Suprapubic skin (tissue), 4 donors: ENCODE measurements around the gene MPV17L2. TPM values are rescaled to one million over a fixed set of nuclear protein-coding genes. Genes with fewer than 3 reads are reported as not detected.

ENCODE experiments used
- DNase-seq, 2 donors: peaks; one replicate each; pipeline ENCODE4 v3.0.0-alpha.2; 2019; ENCODE audit warnings: low spot score in 2 of 2
- H3K27ac ChIP-seq: fragments of 200-600 bp; sonication (generic); one replicate; pipeline ENCODE4 v1.5.1; 2019
- H3K27me3 ChIP-seq: fragments of 200-600 bp; sonication (generic); one replicate; pipeline ENCODE4 v1.5.1; 2019
- H3K36me3 ChIP-seq: fragments of 200-600 bp; sonication (generic); one replicate; pipeline ENCODE4 v1.5.1; 2019
- H3K4me1 ChIP-seq: fragments of 200-600 bp; sonication (generic); one replicate; pipeline ENCODE4 v1.5.1; 2019
- H3K4me3 ChIP-seq: fragments of 200-600 bp; sonication (generic); one replicate; pipeline ENCODE4 v1.5.1; 2019; ENCODE audit warnings: mild to moderate bottlenecking
- H3K9me3 ChIP-seq: fragments of 200-600 bp; sonication (generic); one replicate; pipeline ENCODE4 v1.5.1; 2019
- EP300 ChIP-seq: sonication (generic); formaldehyde crosslinking; IDR thresholded peaks from one replicate; pipeline ENCODE4 v1.6.1; 2017; ENCODE audit warnings: antibody characterized with exemption
- POLR2A ChIP-seq, 2 donors: fragments of 450-650 bp; IDR thresholded peaks; one replicate each; pipeline ENCODE4 v1.6.1; 2017; ENCODE audit warnings: antibody characterized with exemption in 2 of 2, mild to moderate bottlenecking in 2 of 2, moderate library complexity in 2 of 2
- POLR2AphosphoS5 ChIP-seq, 3 donors: sonication (generic); formaldehyde crosslinking; IDR thresholded peaks; one replicate each; pipeline ENCODE4 v1.6.1; 2017; ENCODE audit warnings: antibody characterized with exemption in 3 of 3
- WGBS: methylation state at CpG from one replicate; pipeline ENCODE4 v1.1.5; 2018; 5-methylcytosine and 5-hydroxymethylcytosine counted together
- total RNA-seq, 4 donors: library from RNA; depleted of rRNA; stranded (reverse); fragments of >200 nt; gene quantifications; one replicate each; pipeline ENCODE4 v1.1.0, GENCODE V29; 2016
- TF ChIP-seq, protein P1 (sequence below), 2 donors: fragments of 200-600 bp in 1 of 2; fragments of 450-650 bp in 1 of 2; sonication (generic) in 1 of 2; IDR thresholded peaks; one replicate each; pipeline ENCODE4 v1.5.1; 2016 to 2019; ENCODE audit warnings: antibody characterized with exemption in 2 of 2, mild to moderate bottlenecking in 1 of 2, moderate library complexity in 1 of 2

MPV17L2 gene
- total RNA-seq, 4 donors from 2014 or later = 4.8 to 27.2 (median 14.7) TPM

DNA sequence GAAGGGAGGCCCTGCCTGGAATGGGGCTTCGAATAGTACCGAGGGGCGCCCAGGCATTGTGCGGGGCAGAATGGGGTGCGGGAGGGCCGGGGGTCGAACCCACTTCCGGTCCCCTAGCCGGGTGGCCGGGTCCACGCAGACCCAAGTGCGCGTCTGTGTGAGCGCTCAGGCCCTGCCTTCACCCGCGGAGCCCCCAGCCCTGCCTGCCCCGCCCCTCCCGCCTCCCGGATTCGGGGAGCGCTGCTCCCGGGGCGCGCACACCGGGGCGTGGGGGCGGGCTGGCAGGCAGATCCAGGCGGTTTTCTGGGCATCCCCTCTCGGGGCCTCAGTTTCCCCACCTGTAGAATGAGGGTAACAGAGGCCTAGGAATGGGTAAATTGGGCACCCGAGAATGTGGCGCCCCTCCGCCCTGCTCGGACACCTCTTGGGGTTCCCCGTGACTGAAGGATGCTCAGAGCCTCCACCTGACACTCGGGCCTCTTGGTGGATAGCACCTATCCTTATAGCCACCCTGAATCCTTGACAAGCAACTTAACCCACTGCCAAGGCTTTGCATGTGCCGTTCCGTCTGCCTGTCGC lies 39.4 kb upstream of the MPV17L2 start:
- no peaks in the 10 kb centered on the region for H3K9me3 ChIP-seq
- peak overlapping the region; percentile 76 for H3K4me3 ChIP-seq
- no peak for TF ChIP-seq EP300
- TF ChIP-seq, protein P1, sequence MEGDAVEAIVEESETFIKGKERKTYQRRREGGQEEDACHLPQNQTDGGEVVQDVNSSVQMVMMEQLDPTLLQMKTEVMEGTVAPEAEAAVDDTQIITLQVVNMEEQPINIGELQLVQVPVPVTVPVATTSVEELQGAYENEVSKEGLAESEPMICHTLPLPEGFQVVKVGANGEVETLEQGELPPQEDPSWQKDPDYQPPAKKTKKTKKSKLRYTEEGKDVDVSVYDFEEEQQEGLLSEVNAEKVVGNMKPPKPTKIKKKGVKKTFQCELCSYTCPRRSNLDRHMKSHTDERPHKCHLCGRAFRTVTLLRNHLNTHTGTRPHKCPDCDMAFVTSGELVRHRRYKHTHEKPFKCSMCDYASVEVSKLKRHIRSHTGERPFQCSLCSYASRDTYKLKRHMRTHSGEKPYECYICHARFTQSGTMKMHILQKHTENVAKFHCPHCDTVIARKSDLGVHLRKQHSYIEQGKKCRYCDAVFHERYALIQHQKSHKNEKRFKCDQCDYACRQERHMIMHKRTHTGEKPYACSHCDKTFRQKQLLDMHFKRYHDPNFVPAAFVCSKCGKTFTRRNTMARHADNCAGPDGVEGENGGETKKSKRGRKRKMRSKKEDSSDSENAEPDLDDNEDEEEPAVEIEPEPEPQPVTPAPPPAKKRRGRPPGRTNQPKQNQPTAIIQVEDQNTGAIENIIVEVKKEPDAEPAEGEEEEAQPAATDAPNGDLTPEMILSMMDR (IDR thresholded peaks at IDR 0.05) = no peak
- no peak for TF ChIP-seq POLR2AphosphoS5 (IDR thresholded peaks at IDR 0.05)
- no peak for TF ChIP-seq POLR2A (IDR thresholded peaks at IDR 0.05)
- peaks cover 64% of the 10 kb centered on the region for H3K4me1 ChIP-seq
- WGBS = 6% methylated on average over 4 of the region's 38 CpGs
- H3K27ac ChIP-seq = peak overlapping the region; percentile 71
- peak in 1 of 2 donors; percentile 82 for DNase-seq
- H3K27me3 ChIP-seq = no peaks in the 10 kb centered on the region
- no peaks in the 10 kb centered on the region for H3K36me3 ChIP-seq

- H3K27me3 ChIP-seq = no peaks in the 10 kb centered on the region
- H3K27ac ChIP-seq = peak overlapping the region; percentile 28
- H3K36me3 ChIP-seq = no peaks in the 10 kb centered on the region
- WGBS = 79% methylated on average over 5 of the region's 43 CpGs
- DNase-seq = no peak
- TF ChIP-seq EP300 (no peak), POLR2AphosphoS5 (IDR thresholded peaks at IDR 0.05) (no peak), POLR2A (IDR thresholded peaks at IDR 0.05) (no peak)
- TF ChIP-seq, protein P1 (IDR thresholded peaks at IDR 0.05) = no peak
- H3K4me1 ChIP-seq = peaks cover 69% of the 10 kb centered on the region
- H3K4me3 ChIP-seq = peak overlapping the region; percentile 13
- H3K9me3 ChIP-seq = no peaks in the 10 kb centered on the region
Observed at GRCh38 chr19:18155095-18156087, 37.6 kb upstream of the MPV17L2 start.

- Histone ChIP-seq H3K36me3 (no peaks in the 10 kb centered on the region), H3K4me3 (peak overlapping the region; percentile 13), H3K9me3 (no peaks in the 10 kb centered on the region), H3K4me1 (peaks cover 77% of the 10 kb centered on the region), H3K27me3 (no peaks in the 10 kb centered on the region), H3K27ac (peak overlapping the region; percentile 28)
- WGBS = 86% methylated on average over 6 of the region's 6 CpGs
- TF ChIP-seq EP300 (no peak), POLR2AphosphoS5 (IDR thresholded peaks at IDR 0.05) (no peak), POLR2A (IDR thresholded peaks at IDR 0.05) (no peak)
- DNase-seq = no peak
Observed at GRCh38 chr19:18156268-18156667, 36.8 kb upstream of the MPV17L2 start.

DNA sequence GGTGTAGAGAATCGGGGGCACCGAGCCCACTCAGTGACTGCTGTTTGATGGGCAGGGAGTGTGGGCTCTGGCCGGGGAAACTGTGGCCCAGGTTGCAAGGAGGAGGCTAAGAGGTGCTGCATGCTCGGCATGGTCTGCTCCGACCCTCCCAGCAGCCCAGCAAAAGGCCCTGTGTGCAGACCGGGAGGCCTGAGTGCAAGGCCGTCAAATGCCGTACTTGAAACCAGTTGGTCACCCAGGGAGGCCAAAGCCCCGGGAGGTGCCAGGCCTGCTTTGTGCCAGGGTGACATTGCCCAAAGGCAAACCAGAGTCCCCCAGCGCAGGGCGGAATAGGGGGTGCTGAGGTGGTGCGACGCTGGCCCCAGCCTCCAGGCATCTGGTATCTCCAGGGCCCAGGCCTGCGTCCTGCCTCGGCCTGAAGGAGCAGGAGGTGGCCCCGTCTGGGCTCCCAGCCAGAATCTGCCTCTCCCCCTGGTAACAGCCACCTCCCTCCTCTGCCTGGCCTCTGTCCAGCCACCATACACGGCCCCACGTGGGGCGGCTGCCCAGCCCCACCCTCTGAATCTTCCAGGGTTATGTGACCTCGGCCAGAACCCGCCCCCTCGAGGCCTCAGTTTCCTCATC lies 36.1 kb upstream of the MPV17L2 start:
- peak in 1 of 2 donors; percentile 87 for DNase-seq
- Histone ChIP-seq H3K27me3 (no peaks in the 10 kb centered on the region), H3K36me3 (peaks cover 2% of the 10 kb centered on the region), H3K27ac (peak overlapping the region; percentile 54), H3K9me3 (no peaks in the 10 kb centered on the region), H3K4me1 (peaks cover 77% of the 10 kb centered on the region), H3K4me3 (no peak overlapping the region)
- 21% methylated on average over 11 of the region's 22 CpGs for WGBS
- TF ChIP-seq POLR2AphosphoS5 (IDR thresholded peaks at IDR 0.05) (no peak), POLR2A (IDR thresholded peaks at IDR 0.05) (no peak)
- TF ChIP-seq, protein P1 (IDR thresholded peaks at IDR 0.05) = no peak

GRCh38 chr19:18157465-18158063 lies 35.5 kb upstream of the MPV17L2 start:
- no peaks in the 10 kb centered on the region for H3K27me3 ChIP-seq
- H3K9me3 ChIP-seq = no peaks in the 10 kb centered on the region
- no peak for DNase-seq
- H3K36me3 ChIP-seq = peaks cover 6% of the 10 kb centered on the region
- peaks cover 77% of the 10 kb centered on the region for H3K4me1 ChIP-seq
- no peak for TF ChIP-seq EP300
- no peak for TF ChIP-seq POLR2AphosphoS5 (IDR thresholded peaks at IDR 0.05)
- TF ChIP-seq POLR2A (IDR thresholded peaks at IDR 0.05) = no peak
- TF ChIP-seq, protein P1 (IDR thresholded peaks at IDR 0.05) = no peak
- WGBS = 36% methylated on average over 18 of the region's 18 CpGs
- no peak overlapping the region for H3K27ac ChIP-seq
- H3K4me3 ChIP-seq = no peak overlapping the region
